Measurements from ENCODE around the gene POLD1.

POLD1 gene

GRCh38 chr19:50361290-50362029 is 22.7 kb upstream of the POLD1 start:
- no peaks in the 10 kb centered on the region for H3K79me2 ChIP-seq (ENCODE audit: insufficient read depth, low read length)
- no peaks in the 10 kb centered on the region for H3K27me3 ChIP-seq (ENCODE audit: low read length)
- no peaks in the 10 kb centered on the region for H3K9me2 ChIP-seq (replicated peaks; ENCODE audit: insufficient read depth, low read length)
- no peaks in the 10 kb centered on the region for H3K36me3 ChIP-seq (ENCODE audit: low read length)
- TF ChIP-seq CTCF (IDR thresholded peaks at IDR 0.05; ENCODE audit: insufficient read depth, low read length, poor library complexity, severe bottlenecking) (no peak), EZH2phosphoT487 (conservative IDR thresholded peaks at IDR 0.05; ENCODE audit: low read length) (no peak)
- H4K20me1 ChIP-seq (ENCODE audit: low read depth, low read length) = no peaks in the 10 kb centered on the region
- H3F3A ChIP-seq (ENCODE audit: insufficient read depth) = peaks cover 23% of the 10 kb centered on the region
- H3K9me3 ChIP-seq (ENCODE audit: insufficient read depth, low read length) = no peaks in the 10 kb centered on the region
- H3K27ac ChIP-seq (ENCODE audit: low read depth, low read length) = no peak overlapping the region
- H3K9ac ChIP-seq (ENCODE audit: low read length) = no peak overlapping the region
- H3K4me3 ChIP-seq (ENCODE audit: insufficient read depth, low read length, poor library complexity, severe bottlenecking) = no peak overlapping the region
- no peak overlapping the region for H2AFZ ChIP-seq (ENCODE audit: low read depth, low read length, severe bottlenecking)
- H3K4me2 ChIP-seq (ENCODE audit: low read depth, low read length, poor library complexity, severe bottlenecking) = no peak overlapping the region

GRCh38 chr19:50362030-50362412 is 22.1 kb upstream of the POLD1 start:
- H3K79me2 ChIP-seq (ENCODE audit: insufficient read depth, low read length) = no peaks in the 10 kb centered on the region
- H3K27ac ChIP-seq (ENCODE audit: low read depth, low read length) = no peak overlapping the region
- no peaks in the 10 kb centered on the region for H4K20me1 ChIP-seq (ENCODE audit: low read depth, low read length)
- no peaks in the 10 kb centered on the region for H3K36me3 ChIP-seq (ENCODE audit: low read length)
- H3K4me3 ChIP-seq (ENCODE audit: insufficient read depth, low read length, poor library complexity, severe bottlenecking) = no peak overlapping the region
- H3K27me3 ChIP-seq (ENCODE audit: low read length) = no peaks in the 10 kb centered on the region
- no peak overlapping the region for H3K9ac ChIP-seq (ENCODE audit: low read length)
- no peaks in the 10 kb centered on the region for H3K9me3 ChIP-seq (ENCODE audit: insufficient read depth, low read length)
- H3K9me2 ChIP-seq (replicated peaks; ENCODE audit: insufficient read depth, low read length) = no peaks in the 10 kb centered on the region
- no peak overlapping the region for H2AFZ ChIP-seq (ENCODE audit: low read depth, low read length, severe bottlenecking)
- TF ChIP-seq EZH2phosphoT487 (conservative IDR thresholded peaks at IDR 0.05; ENCODE audit: low read length) = no peak
- TF ChIP-seq CTCF (IDR thresholded peaks at IDR 0.05; ENCODE audit: insufficient read depth, low read length, poor library complexity, severe bottlenecking) = no peak
- H3K4me2 ChIP-seq (ENCODE audit: low read depth, low read length, poor library complexity, severe bottlenecking) = no peak overlapping the region
- peaks cover 23% of the 10 kb centered on the region for H3F3A ChIP-seq (ENCODE audit: insufficient read depth)

- H3K4me3 ChIP-seq (ENCODE audit: insufficient read depth, low read length, poor library complexity, severe bottlenecking) = no peak overlapping the region
- H4K20me1 ChIP-seq (ENCODE audit: low read depth, low read length) = no peaks in the 10 kb centered on the region
- no peak overlapping the region for H3K9ac ChIP-seq (ENCODE audit: low read length)
- H3K36me3 ChIP-seq (ENCODE audit: low read length) = no peaks in the 10 kb centered on the region
- H3K79me2 ChIP-seq (ENCODE audit: insufficient read depth, low read length) = no peaks in the 10 kb centered on the region
- no peak overlapping the region for H2AFZ ChIP-seq (ENCODE audit: low read depth, low read length, severe bottlenecking)
- no peaks in the 10 kb centered on the region for H3K27me3 ChIP-seq (ENCODE audit: low read length)
- TF ChIP-seq EZH2phosphoT487 (conservative IDR thresholded peaks at IDR 0.05; ENCODE audit: low read length) (no peak), CTCF (IDR thresholded peaks at IDR 0.05; ENCODE audit: insufficient read depth, low read length, poor library complexity, severe bottlenecking) (no peak)
- H3K4me2 ChIP-seq (ENCODE audit: low read depth, low read length, poor library complexity, severe bottlenecking) = no peak overlapping the region
- H3K9me2 ChIP-seq (replicated peaks; ENCODE audit: insufficient read depth, low read length) = no peaks in the 10 kb centered on the region
- H3K27ac ChIP-seq (ENCODE audit: low read depth, low read length) = no peak overlapping the region
- peaks cover 23% of the 10 kb centered on the region for H3F3A ChIP-seq (ENCODE audit: insufficient read depth)
- no peaks in the 10 kb centered on the region for H3K9me3 ChIP-seq (ENCODE audit: insufficient read depth, low read length)
Measured at GRCh38 chr19:50362656-50363424, 21.3 kb upstream of the POLD1 start.
